Measurements from ENCODE around the gene SCPEP1. TPM values are rescaled to one million over a fixed set of nuclear protein-coding genes. Genes with fewer than 3 reads are reported as not detected.

Gene SCPEP1
- total RNA-seq, 1 donor from 2014 or later: 42.2 TPM

DNA sequence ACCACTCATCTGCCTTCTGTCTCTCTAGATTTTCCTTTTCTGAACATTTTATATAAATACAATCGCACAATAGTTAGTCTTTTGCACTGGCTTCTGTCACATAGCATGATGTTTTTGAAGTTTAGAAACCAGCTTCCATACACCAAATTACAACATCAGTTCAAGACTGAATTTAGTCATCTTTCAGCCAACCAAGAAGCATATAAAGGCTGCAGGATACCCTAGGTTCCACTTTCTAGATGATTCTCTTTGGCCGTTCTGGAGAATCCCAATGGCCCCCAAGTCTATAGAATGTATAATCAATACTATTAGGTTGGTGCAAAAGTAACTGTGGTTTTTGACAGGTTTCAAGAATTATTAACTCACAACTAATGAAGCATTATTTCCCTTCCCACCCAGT is 19.4 kb downstream of the SCPEP1 start:
- DNase-seq (ENCODE audit: extremely low read depth, low read depth, low spot score): no peak

GRCh38 chr17:57001541-57001940 is 23.6 kb downstream of the SCPEP1 start:
- DNase-seq (ENCODE audit: extremely low read depth, low read depth, low spot score): no peak

DNA sequence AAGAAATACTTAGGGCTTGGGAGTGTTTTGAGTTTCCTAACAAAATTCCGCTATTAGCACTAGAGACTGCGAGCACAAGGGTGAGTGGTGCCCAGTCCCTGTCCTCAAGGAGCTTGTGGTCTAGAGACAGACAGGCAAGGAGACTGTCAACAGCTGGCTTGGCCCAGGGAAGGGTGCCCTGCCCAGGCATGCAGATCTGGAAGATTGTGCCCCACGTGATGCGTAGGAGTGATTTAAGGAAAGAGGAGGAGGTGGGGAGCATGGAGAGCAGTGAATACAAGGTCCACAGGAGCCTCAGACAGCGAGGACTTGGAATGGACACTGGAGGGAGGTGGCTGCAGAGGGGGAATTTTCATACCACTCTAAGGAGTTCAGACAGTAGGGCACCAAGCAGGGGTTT is 25.0 kb downstream of the SCPEP1 start:
- no peak for DNase-seq (ENCODE audit: extremely low read depth, low read depth, low spot score)

DNA sequence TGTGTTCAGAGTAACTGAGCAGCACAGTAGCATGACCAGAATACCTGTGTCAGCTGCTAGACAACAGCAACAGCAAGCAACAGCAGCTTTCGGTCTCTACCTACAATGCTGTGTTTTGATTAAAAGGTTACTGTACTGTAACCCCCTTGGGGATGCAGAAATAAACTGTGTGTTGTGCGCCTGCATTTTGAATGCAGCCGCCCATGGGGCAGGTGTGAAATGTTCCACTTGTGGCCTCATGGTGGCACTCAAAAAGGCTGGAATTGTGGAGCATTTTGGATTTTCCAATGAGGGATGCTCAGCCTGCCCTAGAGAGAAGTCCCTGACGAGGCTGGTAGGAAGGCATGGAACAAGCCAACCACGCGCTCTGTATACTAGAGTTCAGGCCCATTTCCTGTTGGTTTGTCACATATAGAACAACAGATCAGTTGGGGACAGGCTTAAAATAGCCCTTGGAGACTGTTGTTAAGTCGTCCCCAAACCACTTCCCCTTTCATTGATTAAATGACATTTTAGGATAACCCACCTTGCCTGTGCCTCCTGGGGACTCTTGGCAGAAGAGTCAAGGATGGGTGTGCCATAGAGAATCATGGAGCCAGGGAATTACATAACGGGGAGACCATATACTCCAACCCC is 27.1 kb downstream of the SCPEP1 start:
- no peak for DNase-seq (ENCODE audit: extremely low read depth, low read depth, low spot score)

GRCh38 chr17:57006040-57006439 is 28.1 kb downstream of the SCPEP1 start:
- no peak for DNase-seq (ENCODE audit: extremely low read depth, low read depth, low spot score)

- DNase-seq (ENCODE audit: extremely low read depth, low read depth, low spot score): no peak
Measured at GRCh38 chr17:57008958-57009357, 31.0 kb downstream of the SCPEP1 start.

GRCh38 chr17:57009737-57010445 is 32.0 kb downstream of the SCPEP1 start:
- peak; percentile 31 for DNase-seq (ENCODE audit: extremely low read depth, low read depth, low spot score)

DNA sequence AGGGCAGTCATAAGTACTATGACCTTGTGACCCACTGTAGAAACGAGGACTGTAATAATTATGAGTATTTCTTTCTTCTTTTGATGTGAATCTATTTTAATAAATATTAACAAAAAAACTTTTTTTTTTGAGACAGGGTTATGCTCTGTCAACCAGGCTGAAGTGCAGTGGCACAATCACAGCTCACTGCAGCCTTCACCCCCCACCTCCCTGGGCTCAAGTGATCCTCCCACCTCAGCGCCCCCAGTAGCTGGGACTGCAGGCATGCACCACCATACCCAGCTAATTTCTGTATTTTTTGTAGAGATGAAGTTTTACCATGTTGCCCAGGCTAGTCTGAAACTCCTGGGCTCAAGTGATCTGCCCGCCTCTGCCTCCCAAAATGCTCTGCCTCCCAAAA is 32.6 kb downstream of the SCPEP1 start:
- no peak for DNase-seq (ENCODE audit: extremely low read depth, low read depth, low spot score)

GRCh38 chr17:57011491-57012015 is 33.6 kb downstream of the SCPEP1 start:
- DNase-seq (ENCODE audit: extremely low read depth, low read depth, low spot score): no peak

GRCh38 chr17:57016071-57016763 is 38.3 kb downstream of the SCPEP1 start:
- no peak for DNase-seq (ENCODE audit: extremely low read depth, low read depth, low spot score)

GRCh38 chr17:57016764-57017116 is 38.8 kb downstream of the SCPEP1 start:
- DNase-seq (ENCODE audit: extremely low read depth, low read depth, low spot score): no peak

DNA sequence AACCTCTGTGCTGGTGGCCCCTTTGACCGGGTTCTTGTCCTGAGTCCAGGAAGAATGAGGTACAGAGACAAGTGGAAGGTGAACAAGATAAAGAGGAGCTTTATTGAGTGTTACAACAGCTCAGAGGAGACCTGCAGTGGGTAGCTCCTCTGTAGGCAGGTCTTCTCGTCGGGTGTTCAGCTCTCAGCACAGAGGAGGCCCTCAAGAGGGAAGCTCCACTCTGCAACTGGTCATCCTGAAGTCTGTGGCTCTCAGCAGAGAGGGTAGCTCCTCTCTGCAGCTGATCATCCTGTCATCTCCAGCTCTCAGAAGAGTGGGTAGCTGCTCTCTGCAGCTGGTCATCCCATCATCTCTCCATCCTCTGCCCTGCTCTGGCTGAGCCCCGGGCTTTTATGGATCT is 39.7 kb downstream of the SCPEP1 start:
- no peak for DNase-seq (ENCODE audit: extremely low read depth, low read depth, low spot score)

GRCh38 chr17:57020208-57020607 is 42.3 kb downstream of the SCPEP1 start:
- no peak for DNase-seq (ENCODE audit: extremely low read depth, low read depth, low spot score)

DNA sequence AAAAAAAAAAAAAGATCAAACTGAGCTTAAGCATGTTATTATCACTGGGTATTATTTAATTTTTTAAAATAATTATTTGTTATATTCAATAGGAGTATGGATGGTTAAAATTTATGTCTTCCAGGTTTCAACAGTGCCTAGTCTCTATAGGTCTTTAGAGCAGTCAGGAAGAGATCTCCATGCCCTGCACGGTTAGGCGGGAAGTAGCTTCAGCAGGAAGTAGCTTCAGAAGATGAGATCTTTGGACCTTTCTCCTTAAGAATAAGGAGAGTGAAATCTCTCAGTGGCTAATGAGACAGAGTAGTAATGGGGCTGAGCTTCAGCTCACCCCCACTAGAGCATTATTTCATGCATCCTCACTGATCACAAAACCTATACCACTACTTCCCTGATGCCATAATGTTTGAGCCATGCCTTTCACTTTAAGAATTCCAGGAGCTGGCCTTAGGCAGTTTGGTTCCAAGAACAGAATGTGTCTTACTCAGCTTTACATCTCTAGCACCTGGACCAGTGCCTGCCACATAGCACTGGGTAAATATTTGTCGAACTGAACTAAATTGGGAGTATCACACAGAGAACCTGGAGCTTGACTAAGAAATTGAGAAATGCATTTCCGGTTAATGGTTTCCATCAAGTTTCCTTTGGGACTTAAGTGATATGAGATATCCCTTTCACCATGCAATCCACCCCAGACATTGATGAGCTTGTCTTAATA is 43.5 kb downstream of the SCPEP1 start:
- no peak for DNase-seq (ENCODE audit: extremely low read depth, low read depth, low spot score)

DNA sequence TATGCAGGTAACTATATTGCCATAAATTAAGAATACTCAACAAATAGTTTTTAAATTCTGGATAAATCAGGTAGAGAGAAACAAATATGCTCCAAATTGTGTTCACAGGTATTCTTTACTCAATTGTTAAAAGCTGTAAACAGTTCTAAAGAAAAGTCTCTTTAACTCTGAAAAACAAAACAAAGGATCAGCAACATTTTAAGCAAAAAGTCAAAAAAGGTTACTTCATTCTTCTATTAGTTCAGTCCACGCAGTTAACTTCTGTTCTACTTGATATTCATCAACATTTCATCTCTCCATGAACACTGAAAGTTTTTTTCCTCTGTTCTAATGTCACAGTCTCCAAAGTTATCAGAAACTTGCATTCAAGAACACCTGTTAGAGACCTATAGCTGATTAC is 47.9 kb downstream of the SCPEP1 start:
- no peak for DNase-seq (ENCODE audit: extremely low read depth, low read depth, low spot score)

DNA sequence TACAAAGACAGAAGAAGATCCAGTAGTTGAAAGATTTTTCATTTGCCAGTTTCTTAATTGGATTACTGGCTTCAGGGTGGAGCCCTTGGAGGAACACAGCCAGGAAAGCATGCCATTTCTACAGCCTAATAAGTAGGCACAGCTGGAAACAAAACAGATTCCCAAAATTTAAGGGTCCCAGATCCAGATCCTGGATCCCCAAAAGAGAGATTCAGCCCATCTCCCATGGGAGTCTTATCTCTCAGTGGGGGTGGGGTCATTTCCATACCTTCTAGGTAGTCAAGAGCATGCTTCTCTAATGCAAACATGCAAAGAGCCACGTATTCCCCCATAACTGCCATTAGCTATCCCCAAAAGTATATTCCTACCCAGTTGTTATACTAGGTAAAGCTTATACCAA is 49.9 kb downstream of the SCPEP1 start:
- no peak for DNase-seq (ENCODE audit: extremely low read depth, low read depth, low spot score)

- no peak for DNase-seq (ENCODE audit: extremely low read depth, low read depth, low spot score)
Measured at GRCh38 chr17:57032343-57032742, 54.4 kb downstream of the SCPEP1 start.

DNA sequence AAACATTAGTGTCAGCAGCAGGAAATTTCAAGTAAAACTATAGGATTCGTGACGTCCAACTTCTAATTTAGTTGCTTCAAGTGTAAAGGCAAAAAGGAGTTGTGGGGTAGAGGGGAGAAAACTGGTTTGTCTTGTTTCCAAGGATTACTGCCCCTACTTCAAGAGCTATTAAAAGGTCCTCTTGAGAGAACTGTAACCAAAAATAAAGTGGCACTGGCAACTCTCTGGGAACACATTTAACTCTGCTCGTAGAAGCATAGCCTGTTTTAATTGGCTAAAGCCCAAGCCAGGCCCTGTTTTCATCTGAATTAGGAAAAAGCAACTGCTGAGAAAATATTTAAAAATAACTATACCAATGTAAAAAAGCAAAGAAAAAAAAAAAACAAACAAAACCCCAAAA is 55.4 kb downstream of the SCPEP1 start:
- DNase-seq (ENCODE audit: extremely low read depth, low read depth, low spot score): no peak

DNA sequence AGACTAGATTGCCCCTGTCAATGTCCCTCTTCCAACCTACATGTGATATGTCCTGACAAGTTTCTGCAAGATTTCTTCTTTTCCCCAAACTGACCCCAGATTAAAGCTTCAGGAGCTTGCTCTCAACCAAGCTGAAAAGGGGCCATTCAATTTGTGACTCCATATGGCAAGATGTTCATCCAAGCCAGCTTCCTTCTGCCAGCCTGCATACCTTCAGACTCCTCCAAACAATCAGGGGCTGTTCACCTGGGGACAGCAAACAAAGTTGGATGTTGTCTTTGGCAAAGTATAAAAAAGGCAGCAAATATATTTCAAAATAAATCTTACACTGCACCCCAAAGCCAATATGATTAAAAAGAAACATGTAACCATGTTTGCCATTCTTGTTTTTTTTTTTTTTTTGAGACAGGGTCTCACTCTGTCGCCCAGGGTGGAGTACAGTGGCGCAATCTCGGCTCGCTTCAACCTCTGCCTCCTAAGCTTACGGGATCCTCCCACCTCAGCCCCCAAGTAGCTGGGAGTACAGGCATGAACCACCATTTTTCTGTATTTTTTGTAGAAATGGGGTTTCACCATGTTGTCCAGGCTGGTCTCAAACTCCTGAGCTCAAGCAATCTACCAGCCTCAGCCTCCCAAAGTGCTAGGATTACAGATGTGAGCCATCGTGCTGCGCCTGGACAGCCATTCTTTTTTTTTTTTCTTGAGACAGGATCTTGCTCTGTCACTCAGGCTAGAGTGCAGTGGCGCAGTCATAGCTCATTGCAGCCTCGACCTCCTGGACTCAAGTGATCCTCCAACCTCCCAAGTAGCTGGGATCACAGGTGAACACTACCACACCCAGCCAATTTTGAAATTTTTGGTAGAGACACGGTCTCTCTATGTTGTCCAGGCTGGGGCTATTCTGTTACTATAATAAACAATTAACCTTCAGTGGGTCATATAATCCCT is 57.1 kb downstream of the SCPEP1 start:
- no peak for DNase-seq (ENCODE audit: extremely low read depth, low read depth, low spot score)

DNA sequence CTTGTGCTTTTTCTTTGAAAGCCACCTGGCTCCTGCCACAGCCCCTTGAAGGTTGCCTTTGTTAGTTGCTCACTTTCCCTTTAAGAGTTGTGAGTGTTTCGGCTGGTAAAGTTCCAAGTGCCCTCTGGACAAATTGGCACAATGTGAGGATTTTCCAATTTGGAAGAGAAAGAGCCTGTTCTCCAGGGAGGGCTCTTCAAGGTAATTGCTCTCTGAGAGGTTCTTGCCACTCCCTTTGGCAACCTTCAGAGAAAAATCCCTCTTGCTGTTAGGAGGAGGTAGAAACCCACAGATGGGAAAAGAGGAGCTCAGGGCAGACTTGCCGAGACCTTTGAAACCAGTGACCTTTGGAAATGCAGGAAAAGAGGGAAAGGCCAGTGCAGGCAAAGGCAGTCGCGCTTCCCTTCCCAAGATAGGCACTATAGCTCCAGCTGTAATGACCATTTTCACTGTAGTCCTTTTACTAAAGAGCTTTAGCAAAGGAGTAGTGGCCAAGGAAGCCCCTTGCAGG is 58.1 kb downstream of the SCPEP1 start:
- DNase-seq (ENCODE audit: extremely low read depth, low read depth, low spot score): no peak
